MCF 10A (cell line): Measurements from ENCODE around the gene TUBGCP5. TPM values are rescaled to one million over a fixed set of nuclear protein-coding genes. Genes with fewer than 3 reads are reported as not detected.

Source experiments
- BruUV-seq: library from RNA; stranded (reverse); fragments of 400-500 nt; replicated peaks from 2 replicates; lab custom pipeline; 2021; lab: Mats Ljungman, UMichigan
- CTCF ChIA-PET: fragments of 300-600 bp; sonication (Branson Sonifier 250); formaldehyde crosslinking; extraction: SDS; loops from one replicate; lab custom pipeline; 2021; ENCODE audit warnings: antibody characterized with exemption, inconsistent platforms; lab: Yijun Ruan, JAX
- POLR2A ChIA-PET: fragments of 300-600, 350-650 bp; sonication (Branson Sonifier 250); formaldehyde crosslinking; extraction: SDS; loops from one replicate; lab custom pipeline; 2020; ENCODE audit warnings: antibody characterized with exemption, inconsistent platforms; lab: Yijun Ruan, JAX
- DNase-seq: peaks from one replicate; pipeline ENCODE4 v3.0.0-alpha.2; 2018; ENCODE audit not compliant: unreplicated experiment
- H3K27ac Mint-ChIP-seq: one replicate; pipeline ENCODE4 v1.8.0; 2022; ENCODE audit warnings: mild to moderate bottlenecking, low read depth, mixed read lengths; ENCODE audit not compliant: unreplicated experiment
- H3K27me3 Mint-ChIP-seq: one replicate; pipeline ENCODE4 v1.8.0; 2022; ENCODE audit warnings: mixed read lengths; ENCODE audit not compliant: insufficient read depth, unreplicated experiment
- H3K36me3 Mint-ChIP-seq: one replicate; pipeline ENCODE4 v1.8.0; 2022; ENCODE audit warnings: mild to moderate bottlenecking, moderate library complexity, mixed read lengths; ENCODE audit not compliant: insufficient read depth, unreplicated experiment
- H3K4me1 Mint-ChIP-seq: one replicate; pipeline ENCODE4 v1.8.0; 2022; ENCODE audit warnings: mixed read lengths; ENCODE audit not compliant: insufficient read depth, unreplicated experiment
- H3K4me3 Mint-ChIP-seq: one replicate; pipeline ENCODE4 v1.8.0; 2022; ENCODE audit warnings: mild to moderate bottlenecking, moderate library complexity, mixed read lengths; ENCODE audit not compliant: unreplicated experiment
- H3K9me3 Mint-ChIP-seq: one replicate; pipeline ENCODE4 v1.8.0; 2022; ENCODE audit warnings: mixed read lengths; ENCODE audit not compliant: unreplicated experiment
- intact Hi-C: fragments of 100-400 bp; cut with micrococcal nuclease; formaldehyde crosslinking; loops from 2 replicates; pipeline ENCODE4 v1.14.1; 2022
- total RNA-seq: library from RNA; stranded (reverse); gene quantifications from 2 replicates; pipeline ENCODE4 v1.2.3, GENCODE V29; 2022
- TF ChIP-seq, protein P1 (sequence below): fragments of 200-600 bp; IDR thresholded peaks from one replicate; pipeline ENCODE4 v1.8.0; 2022; ENCODE audit warnings: antibody characterized with exemption, mild to moderate bottlenecking; ENCODE audit not compliant: unreplicated experiment

The TUBGCP5 gene
- total RNA-seq, 1 experiment from 2014 or later = 15.7 TPM

DNA sequence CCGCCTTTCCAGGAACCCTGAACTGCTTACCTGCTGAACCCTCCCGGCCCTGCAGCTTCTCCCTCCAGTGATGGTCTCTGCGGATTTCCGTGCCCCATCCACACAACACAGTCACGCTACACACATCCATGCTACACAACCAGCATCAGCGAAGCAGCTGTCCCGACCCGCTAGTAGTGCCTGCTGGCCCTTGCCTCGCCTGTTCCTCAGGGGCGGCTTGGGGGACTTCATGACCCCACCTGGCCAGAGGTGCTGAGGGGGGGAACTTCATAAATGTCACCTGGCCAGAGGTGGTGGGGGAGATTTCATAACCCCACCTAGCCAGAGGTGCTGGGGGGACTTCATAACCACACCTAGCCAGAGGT lies 530 bp upstream of the TUBGCP5 start:
- peaks cover 12% of the 10 kb centered on the region for H3K36me3 Mint-ChIP-seq
- intact Hi-C loops = loop anchor here (5.0 kb wide), 1 partner anchor 427 kb away; no protein-coding TSS in a partner anchor
- peak overlapping the region; percentile 78 for H3K27ac Mint-ChIP-seq
- no peaks in the 10 kb centered on the region for H3K27me3 Mint-ChIP-seq
- peaks cover 6% of the 10 kb centered on the region for H3K4me1 Mint-ChIP-seq
- peak overlapping the region; percentile 77 for H3K4me3 Mint-ChIP-seq
- DNase-seq = no peak
- POLR2A ChIA-PET = interaction anchor here (0.8 to 1.8 kb wide), 9 partner anchors 9 to 264 kb away, joined by 3 to 19 read pairs (median 6); partner anchors contain the start of gene CYFIP1
- H3K9me3 Mint-ChIP-seq = no peaks in the 10 kb centered on the region
- TSS peak; percentile 87 for BruUV-seq
- CTCF ChIA-PET = interaction anchor here (0.6 to 5.7 kb wide), 10 partner anchors 10 to 429 kb away, joined by 3 to 36 read pairs (median 5); no protein-coding TSS in a partner anchor
- TF ChIP-seq, protein P1, sequence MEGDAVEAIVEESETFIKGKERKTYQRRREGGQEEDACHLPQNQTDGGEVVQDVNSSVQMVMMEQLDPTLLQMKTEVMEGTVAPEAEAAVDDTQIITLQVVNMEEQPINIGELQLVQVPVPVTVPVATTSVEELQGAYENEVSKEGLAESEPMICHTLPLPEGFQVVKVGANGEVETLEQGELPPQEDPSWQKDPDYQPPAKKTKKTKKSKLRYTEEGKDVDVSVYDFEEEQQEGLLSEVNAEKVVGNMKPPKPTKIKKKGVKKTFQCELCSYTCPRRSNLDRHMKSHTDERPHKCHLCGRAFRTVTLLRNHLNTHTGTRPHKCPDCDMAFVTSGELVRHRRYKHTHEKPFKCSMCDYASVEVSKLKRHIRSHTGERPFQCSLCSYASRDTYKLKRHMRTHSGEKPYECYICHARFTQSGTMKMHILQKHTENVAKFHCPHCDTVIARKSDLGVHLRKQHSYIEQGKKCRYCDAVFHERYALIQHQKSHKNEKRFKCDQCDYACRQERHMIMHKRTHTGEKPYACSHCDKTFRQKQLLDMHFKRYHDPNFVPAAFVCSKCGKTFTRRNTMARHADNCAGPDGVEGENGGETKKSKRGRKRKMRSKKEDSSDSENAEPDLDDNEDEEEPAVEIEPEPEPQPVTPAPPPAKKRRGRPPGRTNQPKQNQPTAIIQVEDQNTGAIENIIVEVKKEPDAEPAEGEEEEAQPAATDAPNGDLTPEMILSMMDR = no peak

DNA sequence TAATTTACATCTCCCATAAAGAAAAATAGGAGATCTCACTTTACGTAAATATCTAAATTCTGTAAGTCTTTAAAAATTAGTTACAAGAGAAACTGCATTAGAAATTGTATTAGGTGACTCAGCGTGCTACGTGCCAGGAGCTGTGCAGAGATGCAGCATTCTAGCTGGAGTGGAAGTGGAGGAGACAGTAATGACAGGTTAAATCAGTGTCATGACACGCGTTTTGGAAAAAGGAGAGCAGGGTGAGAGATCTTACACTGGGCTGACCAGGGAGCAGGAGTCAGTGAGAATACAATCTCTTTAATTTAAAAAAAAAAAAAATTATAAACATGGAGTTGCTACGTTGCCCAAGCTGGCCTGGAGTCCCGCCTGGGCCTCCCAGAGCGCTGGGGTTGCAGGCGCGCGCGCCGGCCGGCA lies 635 bp downstream of the TUBGCP5 start:
- Mint-ChIP-seq H3K36me3 (peaks cover 23% of the 10 kb centered on the region), H3K4me3 (peak overlapping the region; percentile 77), H3K9me3 (no peaks in the 10 kb centered on the region), H3K27ac (peak overlapping the region; percentile 78), H3K4me1 (peaks cover 6% of the 10 kb centered on the region), H3K27me3 (no peaks in the 10 kb centered on the region)
- ChIA-PET CTCF (interaction anchor here (0.5 to 5.7 kb wide), 8 partner anchors 11 to 612 kb away, joined by 3 to 36 read pairs (median 6); no protein-coding TSS in a partner anchor), POLR2A (interaction anchor here (0.6 to 1.8 kb wide), 14 partner anchors 8 to 431 kb away, joined by 3 to 19 read pairs (median 4); partner anchors contain the start of gene CYFIP1)
- intact Hi-C loops = loop anchor here (5.0 kb wide), 1 partner anchor 429 kb away; no protein-coding TSS in a partner anchor
- BruUV-seq = no TSS peak
- TF ChIP-seq, protein P1 = no peak
- peak; percentile 59 for DNase-seq

DNA sequence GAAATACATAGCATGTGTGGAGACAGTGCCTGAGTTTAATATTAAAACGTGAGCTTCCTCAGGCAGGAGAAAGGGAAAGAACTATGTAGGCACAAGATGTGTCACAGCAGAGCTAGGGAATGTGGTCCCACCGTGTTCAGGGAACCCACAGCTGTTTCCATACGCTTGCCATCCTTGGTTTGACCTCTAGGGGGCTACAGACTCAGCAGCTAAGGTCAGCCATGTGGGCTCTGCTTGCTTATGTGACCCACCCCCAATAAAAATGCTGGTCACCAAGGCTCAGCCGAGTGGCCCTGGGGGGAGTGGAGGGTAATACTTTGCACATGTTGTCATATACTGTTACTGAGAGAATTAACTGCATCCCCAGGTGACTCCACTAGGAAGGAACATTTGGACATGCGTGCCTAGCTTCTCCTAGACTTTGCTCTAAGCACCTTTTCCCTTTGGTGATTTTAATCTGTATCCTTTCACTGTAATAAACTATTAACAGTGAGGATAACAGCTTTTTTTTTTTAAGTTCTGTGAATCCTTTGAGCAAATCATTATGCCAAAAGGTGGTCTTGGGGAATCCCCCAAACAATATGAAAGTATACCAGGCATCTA lies 3.3 kb downstream of the TUBGCP5 start:
- peaks cover 6% of the 10 kb centered on the region for H3K4me1 Mint-ChIP-seq
- TF ChIP-seq, protein P1 = peak; percentile 77
- H3K36me3 Mint-ChIP-seq = peaks cover 48% of the 10 kb centered on the region
- no peak overlapping the region for H3K27ac Mint-ChIP-seq
- no peaks in the 10 kb centered on the region for H3K27me3 Mint-ChIP-seq
- ChIA-PET CTCF (interaction anchor here (0.6 to 5.7 kb wide), 13 partner anchors 9 to 435 kb away, joined by 3 to 41 read pairs (median 3); partner anchors contain the start of gene CYFIP1), POLR2A (interaction anchor here (0.6 to 1.6 kb wide), 3 partner anchors 55 to 336 kb away, joined by 3 to 4 read pairs (median 3); no protein-coding TSS in a partner anchor)
- H3K9me3 Mint-ChIP-seq = no peaks in the 10 kb centered on the region
- intact Hi-C loops = loop anchor here (5.0 kb wide), 1 partner anchor 431 kb away; no protein-coding TSS in a partner anchor
- no peak overlapping the region for H3K4me3 Mint-ChIP-seq
- peak; percentile 61 for DNase-seq
- BruUV-seq = no TSS peak

DNA sequence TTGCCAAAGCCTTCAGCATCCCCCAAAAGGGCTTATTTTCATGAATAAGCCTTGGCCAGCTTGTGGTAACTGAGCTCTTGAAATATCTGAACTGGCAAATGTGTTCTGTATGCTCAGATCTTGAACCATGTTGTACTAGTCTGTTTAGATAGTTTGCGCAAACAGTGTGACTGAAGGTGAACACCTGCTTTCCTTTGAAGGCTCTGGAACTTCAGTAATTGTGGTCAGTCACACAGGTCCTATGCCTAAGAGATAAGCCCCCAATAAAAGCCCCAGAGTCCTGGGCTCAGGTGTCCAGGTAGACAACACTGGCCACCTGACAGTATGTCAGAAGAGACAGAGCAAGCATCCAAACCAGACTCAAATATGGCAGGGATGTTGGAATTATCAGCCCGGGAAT lies 5.4 kb downstream of the TUBGCP5 start:
- no TSS peak for BruUV-seq
- intact Hi-C loops = no loop called here
- Mint-ChIP-seq H3K4me1 (peaks cover 6% of the 10 kb centered on the region), H3K4me3 (no peak overlapping the region), H3K36me3 (peaks cover 69% of the 10 kb centered on the region), H3K27ac (no peak overlapping the region), H3K27me3 (no peaks in the 10 kb centered on the region), H3K9me3 (no peaks in the 10 kb centered on the region)
- DNase-seq = no peak
- ChIA-PET POLR2A (no interaction called here), CTCF (interaction anchor here (0.7 to 1.2 kb wide), 3 partner anchors 36 to 444 kb away, joined by 3 read pairs; no protein-coding TSS in a partner anchor)
- TF ChIP-seq, protein P1 = no peak
